IMR-90 (cell line): ENCODE data around the gene MTA1. TPM values are rescaled to one million over a fixed set of nuclear protein-coding genes. Genes with fewer than 3 reads are reported as not detected.

ENCODE experiments used
- ATAC-seq: fragments of 200-7000 bp; cut with Tn5 transposase; 2 replicates; pipeline ENCODE4 v1.9.1; 2020; ENCODE audit warnings: low read depth, mild to moderate bottlenecking, moderate library complexity
- BruUV-seq: library from RNA; stranded (reverse); fragments of 400-500 nt; replicated peaks from 2 replicates; lab custom pipeline; 2021; lab: Mats Ljungman, UMichigan
- CTCF ChIA-PET: fragments of 300-600 bp; formaldehyde crosslinking; extraction: SDS; loops from one replicate; lab custom pipeline; 2021; ENCODE audit warnings: antibody characterized with exemption; lab: Yijun Ruan, JAX
- POLR2A ChIA-PET: fragments of 300-600 bp; sonication (Branson Sonifier 250); formaldehyde crosslinking; loops from one replicate; lab custom pipeline; 2022; ENCODE audit warnings: antibody characterized with exemption; ENCODE audit not compliant: unreplicated experiment; lab: Charles Lee
- DNase-seq: peaks from one replicate; pipeline ENCODE4 v3.0.0; 2013
- H2AFZ ChIP-seq: replicated peaks from 2 replicates; pipeline ENCODE3; 2013; ENCODE audit warnings: low read length, mild to moderate bottlenecking; ENCODE audit not compliant: poor library complexity
- H2AK5ac ChIP-seq: 2 replicates; pipeline ENCODE4 v1.6.1; 2013; ENCODE audit warnings: low read depth, low read length, inconsistent platforms
- H2AK9ac ChIP-seq: replicated peaks from 2 replicates; pipeline ENCODE3; 2013; ENCODE audit warnings: mild to moderate bottlenecking, low read depth, low read length, moderate library complexity; ENCODE audit not compliant: poor library complexity
- H2BK120ac ChIP-seq: 2 replicates; pipeline ENCODE4 v1.6.1; 2013; ENCODE audit warnings: low read depth, low read length, inconsistent platforms
- H2BK15ac ChIP-seq: 3 replicates; pipeline ENCODE4 v1.6.1; 2013; ENCODE audit warnings: low read depth, low read length, inconsistent platforms
- H2BK20ac ChIP-seq: 2 replicates; pipeline ENCODE4 v1.6.1; 2013; ENCODE audit warnings: low read depth, mild to moderate bottlenecking, inconsistent platforms, low read length, moderate library complexity
- H2BK5ac ChIP-seq: 2 replicates; pipeline ENCODE4 v1.6.1; 2013; ENCODE audit warnings: mild to moderate bottlenecking, low read depth, low read length, inconsistent platforms; ENCODE audit not compliant: poor library complexity, severe bottlenecking
- H3K14ac ChIP-seq: replicated peaks from 2 replicates; pipeline ENCODE4 v1.6.1; 2013; ENCODE audit warnings: low read depth, low read length, inconsistent platforms
- H3K18ac ChIP-seq: 2 replicates; pipeline ENCODE4 v1.6.1; 2013; ENCODE audit warnings: low read depth, low read length, control low read depth
- H3K23ac ChIP-seq: 2 replicates; pipeline ENCODE4 v1.6.1; 2013; ENCODE audit warnings: low read depth, low read length, inconsistent platforms
- H3K27ac ChIP-seq: 2 replicates; pipeline ENCODE4 v1.5.1; 2013; ENCODE audit warnings: mild to moderate bottlenecking, control low read depth, low read length; ENCODE audit not compliant: insufficient read depth
- H3K27me3 ChIP-seq: 2 replicates; pipeline ENCODE4 v1.6.1; 2013; ENCODE audit warnings: low read length; ENCODE audit not compliant: control insufficient read depth, insufficient read depth
- H3K36me3 ChIP-seq: 2 replicates; pipeline ENCODE4 v1.6.1; 2013; ENCODE audit warnings: low read length, mixed read lengths; ENCODE audit not compliant: control insufficient read depth, insufficient read depth
- H3K4ac ChIP-seq: 2 replicates; pipeline ENCODE4 v1.6.1; 2013; ENCODE audit warnings: low read depth, low read length, inconsistent platforms
- H3K4me1 ChIP-seq: 2 replicates; pipeline ENCODE4 v1.6.1; 2013; ENCODE audit warnings: low read length, mixed read lengths; ENCODE audit not compliant: control insufficient read depth, insufficient read depth
- H3K4me2 ChIP-seq: 2 replicates; pipeline ENCODE4 v1.6.1; 2013; ENCODE audit warnings: low read depth, mild to moderate bottlenecking, control low read depth, low read length, moderate library complexity
- H3K4me3 ChIP-seq: 2 replicates; pipeline ENCODE4 v1.5.1; 2013; ENCODE audit warnings: low read depth, mild to moderate bottlenecking, control low read depth, low read length, moderate library complexity; ENCODE audit not compliant: insufficient read depth
- H3K56ac ChIP-seq: 2 replicates; pipeline ENCODE4 v1.6.1; 2013; ENCODE audit warnings: low read length, inconsistent platforms; ENCODE audit not compliant: insufficient read depth; ENCODE audit errors: extremely low read depth
- H3K79me1 ChIP-seq, 2 experiments: 2 replicates each; pipeline ENCODE4 v1.6.1; 2013; ENCODE audit warnings: low read length in 2 of 2, inconsistent platforms in 1 of 2, low read depth in 1 of 2
- H3K9ac ChIP-seq: 2 replicates; pipeline ENCODE4 v1.6.1; 2013; ENCODE audit warnings: low read depth, low read length, control low read depth
- H3K9me1 ChIP-seq: 2 replicates; pipeline ENCODE4 v1.6.1; 2013; ENCODE audit warnings: low read length, inconsistent platforms; ENCODE audit not compliant: insufficient read depth
- H3K9me3 ChIP-seq: 2 replicates; pipeline ENCODE4 v1.6.1; 2013; ENCODE audit warnings: low read length; ENCODE audit not compliant: control insufficient read depth, insufficient read depth
- H4K20me1 ChIP-seq: 2 replicates; pipeline ENCODE4 v1.6.1; 2013; ENCODE audit warnings: low read length, inconsistent platforms; ENCODE audit not compliant: insufficient read depth
- H4K5ac ChIP-seq: 2 replicates; pipeline ENCODE4 v1.6.1; 2013; ENCODE audit warnings: mild to moderate bottlenecking, low read depth, low read length, control low read depth
- H4K8ac ChIP-seq, 2 experiments: 2 replicates each; pipeline ENCODE4 v1.6.1; 2013; ENCODE audit warnings: low read depth in 2 of 2, low read length in 2 of 2, control low read depth in 1 of 2, inconsistent platforms in 1 of 2
- H4K91ac ChIP-seq: 2 replicates; pipeline ENCODE4 v1.6.1; 2013; ENCODE audit warnings: low read depth, low read length, inconsistent platforms; ENCODE audit not compliant: insufficient read depth
- BHLHE40 ChIP-seq: fragments of 150-350 bp; IDR thresholded peaks from 2 replicates; pipeline ENCODE4 v1.6.1; 2016; ENCODE audit warnings: mild to moderate bottlenecking, low read depth, low read length
- FOS ChIP-seq: fragments of 150-350 bp; IDR thresholded peaks from 2 replicates; pipeline ENCODE4 v1.6.1; 2016; ENCODE audit warnings: low read depth, low read length
- RAD21 ChIP-seq: IDR thresholded peaks from 2 replicates; pipeline ENCODE4 v1.6.1; 2012; ENCODE audit warnings: low read length, improper control_type of control experiment
- WGBS, 2 experiments: methylation state at CpG; one replicate each; pipeline versions ENCODE4 v1.1.5 to v1.1.7; 2013; ENCODE audit warnings: missing lambda C conversion rate in 2 of 2; ENCODE audit not compliant: insufficient read length in 1 of 2; ENCODE audit errors: extremely low coverage in 2 of 2; 5-methylcytosine and 5-hydroxymethylcytosine counted together
- dilution Hi-C: fragments of 300-500 bp; cut with HindIII; formaldehyde crosslinking; loops from one replicate; pipeline ENCODE4 v1.14.3; 2018; ENCODE audit warnings: low sequenced_read_pairs; ENCODE audit not compliant: unreplicated experiment
- in situ Hi-C: fragments of 300-500 bp; cut with MboI; formaldehyde crosslinking; loops from 3 replicates; pipeline ENCODE4 v1.14.3; 2019; ENCODE audit warnings: low sequenced_read_pairs, inconsistent platforms, mixed read lengths
- intact Hi-C: fragments of 100-400 bp; cut with micrococcal nuclease; formaldehyde crosslinking; loops from 2 replicates; pipeline ENCODE4 v1.10.0; 2022
- polyA plus RNA-seq, 3 experiments: library from polyadenylated mRNA; depleted of rRNA; stranded (reverse); fragments of >200 nt; gene quantifications; 2 replicates each; pipeline ENCODE4 v1.2.3, GENCODE V29; 2012; ENCODE audit warnings: low replicate concordance in 1 of 3
- total RNA-seq: library from RNA; depleted of rRNA; stranded (reverse); fragments of >200 nt; gene quantifications from 2 replicates; pipeline ENCODE4 v1.2.3, GENCODE V29; 2012

The MTA1 gene
- total and polyA plus RNA-seq, 2 of the 4 experiments (the other 2 are of a cell fraction): 21.5 to 61.6 TPM

DNA sequence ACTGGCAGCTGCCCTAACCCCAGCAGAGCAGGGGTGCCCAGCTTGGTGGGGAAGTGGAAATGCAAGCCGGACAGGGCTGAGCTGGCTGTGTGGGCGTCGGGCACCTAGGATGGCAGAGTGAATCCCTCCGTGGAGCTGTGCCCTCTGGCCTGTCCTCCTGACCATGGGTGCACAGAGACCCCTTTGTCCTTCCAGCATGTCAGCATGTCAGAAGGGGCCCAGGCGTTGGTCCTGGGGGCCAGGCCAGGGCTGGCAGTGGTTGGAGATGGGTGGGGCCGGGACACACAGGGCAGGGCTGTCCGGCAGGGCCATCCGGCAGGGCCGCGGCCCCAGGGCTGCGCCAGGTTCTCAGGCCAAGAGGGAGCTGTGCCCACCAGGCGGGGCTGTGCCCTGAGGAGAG is 30.1 kb upstream of the MTA1 start:
- no peaks in the 10 kb centered on the region for H3K27me3 ChIP-seq
- no peak overlapping the region for H2AFZ ChIP-seq
- H3K27ac ChIP-seq: no peak overlapping the region
- no peak overlapping the region for H3K9ac ChIP-seq
- no peak overlapping the region for H4K91ac ChIP-seq
- H3K14ac ChIP-seq: no peak overlapping the region
- no peak for DNase-seq
- no peaks in the 10 kb centered on the region for H3K9me3 ChIP-seq
- no peak for ATAC-seq
- H3K18ac ChIP-seq: no peak overlapping the region
- H2BK15ac ChIP-seq: no peak overlapping the region
- no peak overlapping the region for H3K4me3 ChIP-seq
- H2BK20ac ChIP-seq: no peak overlapping the region
- H3K4me2 ChIP-seq: no peak overlapping the region
- no peak overlapping the region for H2BK5ac ChIP-seq
- WGBS, 2 experiments: 92% methylated on average over 7 of the region's 12 CpGs; no CpG with 5 or more reads in 1 of the 2 experiments
- H3K23ac ChIP-seq: no peak overlapping the region
- no peaks in the 10 kb centered on the region for H3K4me1 ChIP-seq
- ChIA-PET CTCF (interaction anchor here (0.9 kb wide), 1 partner anchor 100 kb away, joined by 4 read pairs; no protein-coding TSS in a partner anchor), POLR2A (no interaction called here)
- H3K9me1 ChIP-seq: no peaks in the 10 kb centered on the region
- in situ Hi-C loops (no loop called here), intact Hi-C loops (no loop called here), dilution Hi-C loops (no loop called here)
- no peak overlapping the region for H4K5ac ChIP-seq
- H4K8ac ChIP-seq: no peak overlapping the region
- no peak overlapping the region for H2AK9ac ChIP-seq
- no peak overlapping the region for H3K56ac ChIP-seq
- H3K79me1 ChIP-seq: no peaks in the 10 kb centered on the region
- no peak for TF ChIP-seq BHLHE40
- no peak for TF ChIP-seq RAD21
- no peak for TF ChIP-seq FOS
- H2BK120ac ChIP-seq: no peak overlapping the region
- no TSS peak for BruUV-seq
- peaks cover 17% of the 10 kb centered on the region; the same call in 1 of the 2 replicates for H3K36me3 ChIP-seq
- H3K4ac ChIP-seq: no peak overlapping the region
- no peaks in the 10 kb centered on the region for H4K20me1 ChIP-seq
- H2AK5ac ChIP-seq: no peak overlapping the region
